ENCODE data around the gene IGIP. TPM values are rescaled to one million over a fixed set of nuclear protein-coding genes. Genes with fewer than 3 reads are reported as not detected.
A peak's percentile ranks its signal among the peaks of the same experiment; 100 is the strongest.

Gene IGIP
- total RNA-seq, 1 donor from 2014 or later = 7.7 TPM

DNA sequence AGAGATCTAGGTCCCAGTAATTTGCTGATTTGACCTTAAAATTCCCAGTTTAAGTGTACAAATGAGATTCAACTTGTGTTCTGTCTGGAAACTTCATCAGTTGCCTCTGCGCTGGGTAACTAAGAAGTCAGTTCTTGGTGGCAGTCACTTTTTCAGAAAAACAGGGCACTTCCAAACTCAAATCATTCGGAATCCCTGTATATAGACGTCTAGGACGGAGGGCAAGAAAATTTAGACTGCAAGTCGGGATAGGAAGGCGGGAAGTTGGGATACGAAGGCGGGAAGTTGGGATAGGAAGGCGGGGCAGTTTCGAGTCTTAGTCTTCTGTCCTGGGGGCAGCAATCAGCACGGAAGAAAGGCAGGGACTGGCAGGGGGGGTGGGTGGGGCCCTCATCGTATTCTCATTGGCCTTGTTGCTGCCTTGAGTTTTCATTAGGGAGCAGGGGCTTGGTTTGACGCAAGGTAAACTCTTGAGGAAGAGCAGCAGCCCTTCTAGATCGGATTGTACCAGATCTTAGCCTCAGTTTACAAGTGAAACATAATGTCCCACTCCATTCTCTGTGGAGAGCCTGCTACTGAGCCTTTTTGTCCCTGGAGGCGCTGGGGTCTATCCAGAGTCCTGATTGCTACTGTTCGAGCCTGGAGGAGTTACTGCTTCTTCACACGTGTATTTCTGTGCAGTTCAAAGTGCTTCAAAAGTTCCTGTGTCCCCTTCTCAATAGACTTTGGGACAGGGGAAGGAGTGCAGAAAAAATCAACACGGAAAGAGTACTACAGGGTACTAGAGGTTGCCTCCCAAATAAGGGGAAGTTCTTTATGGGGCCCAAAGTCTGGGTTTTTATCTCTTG, 14.5 kb upstream of the IGIP start:
- DNase-seq (ENCODE audit: low spot score in 2 of 2) (no peak), FAIRE-seq (no peak)

GRCh38 chr5:140111859-140112551, 13.7 kb upstream of the IGIP start:
- FAIRE-seq (no peak), DNase-seq (ENCODE audit: low spot score in 2 of 2) (no peak)

GRCh38 chr5:140112685-140113179, 13.0 kb upstream of the IGIP start:
- DNase-seq (ENCODE audit: low spot score in 2 of 2) (no peak), FAIRE-seq (no peak)

- DNase-seq (ENCODE audit: low spot score in 2 of 2) (peak; percentile 36 to 49), FAIRE-seq (no peak)
These were observed 12.5 kb upstream of the IGIP start for GRCh38 chr5:140113180-140113698.

GRCh38 chr5:140113699-140114263, 12.0 kb upstream of the IGIP start, which contains the start of gene PURA:
PURA (plus strand) TSS chr5:140114109; CDS start chr5:140114182, 73 bp downstream.
- FAIRE-seq = no peak

DNA sequence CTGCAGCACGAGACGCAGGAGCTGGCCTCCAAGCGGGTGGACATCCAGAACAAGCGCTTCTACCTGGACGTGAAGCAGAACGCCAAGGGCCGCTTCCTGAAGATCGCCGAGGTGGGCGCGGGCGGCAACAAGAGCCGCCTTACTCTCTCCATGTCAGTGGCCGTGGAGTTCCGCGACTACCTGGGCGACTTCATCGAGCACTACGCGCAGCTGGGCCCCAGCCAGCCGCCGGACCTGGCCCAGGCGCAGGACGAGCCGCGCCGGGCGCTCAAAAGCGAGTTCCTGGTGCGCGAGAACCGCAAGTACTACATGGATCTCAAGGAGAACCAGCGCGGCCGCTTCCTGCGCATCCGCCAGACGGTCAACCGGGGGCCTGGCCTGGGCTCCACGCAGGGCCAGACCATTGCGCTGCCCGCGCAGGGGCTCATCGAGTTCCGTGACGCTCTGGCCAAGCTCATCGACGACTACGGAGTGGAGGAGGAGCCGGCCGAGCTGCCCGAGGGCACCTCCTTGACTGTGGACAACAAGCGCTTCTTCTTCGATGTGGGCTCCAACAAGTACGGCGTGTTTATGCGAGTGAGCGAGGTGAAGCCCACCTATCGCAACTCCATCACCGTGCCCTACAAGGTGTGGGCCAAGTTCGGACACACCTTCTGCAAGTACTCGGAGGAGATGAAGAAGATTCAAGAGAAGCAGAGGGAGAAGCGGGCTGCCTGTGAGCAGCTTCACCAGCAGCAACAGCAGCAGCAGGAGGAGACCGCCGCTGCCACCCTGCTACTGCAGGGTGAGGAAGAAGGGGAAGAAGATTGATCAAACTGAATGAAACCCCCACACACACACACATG, 11.2 kb upstream of the IGIP start:
- DNase-seq (ENCODE audit: low spot score in 2 of 2) (peak in 1 of 2 donors; percentile 53), FAIRE-seq (no peak)

More at GRCh38 chr5:140113699-140114263, 12.0 kb upstream of the IGIP start, which contains the start of gene PURA:
- DNase-seq (ENCODE audit: low spot score in 2 of 2) = peak; percentile 92 to 94

GRCh38 chr5:140115186-140115500, 10.6 kb upstream of the IGIP start:
- FAIRE-seq = no peak
- DNase-seq (ENCODE audit: low spot score in 2 of 2) = no peak

- FAIRE-seq (no peak), DNase-seq (ENCODE audit: low spot score in 2 of 2) (no peak)
These were observed 9.0 kb upstream of the IGIP start for GRCh38 chr5:140116716-140117115.

DNA sequence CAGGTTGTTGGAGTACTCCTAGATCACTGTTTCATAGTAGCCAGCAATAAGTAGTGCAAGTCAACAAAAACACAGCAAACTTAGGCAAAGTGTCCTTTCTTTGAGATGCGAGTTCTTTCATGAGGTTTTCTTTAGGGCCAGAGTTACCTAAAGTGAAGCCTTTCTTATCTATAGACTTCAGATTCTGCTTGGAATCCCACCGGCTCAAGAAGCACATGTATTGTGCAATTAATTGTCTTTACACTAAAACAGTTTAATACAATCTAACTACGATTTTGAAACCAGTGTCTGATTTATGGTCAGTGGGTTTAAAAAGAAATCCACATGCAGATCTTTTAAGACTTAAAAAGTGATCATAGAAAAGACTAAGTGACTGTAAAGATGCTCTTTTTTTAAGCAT, 8.2 kb upstream of the IGIP start:
- FAIRE-seq (no peak), DNase-seq (ENCODE audit: low spot score in 2 of 2) (no peak)

GRCh38 chr5:140118302-140118936, 7.3 kb upstream of the IGIP start:
- FAIRE-seq = no peak
- no peak for DNase-seq (ENCODE audit: low spot score in 2 of 2)

GRCh38 chr5:140126315-140127012, 727 bp downstream of the IGIP start:
- DNase-seq (ENCODE audit: low spot score in 2 of 2) (no peak), FAIRE-seq (no peak)

GRCh38 chr5:140128376-140128775, 2.6 kb downstream of the IGIP start:
- no peak for FAIRE-seq
- no peak for DNase-seq (ENCODE audit: low spot score in 2 of 2)

DNA sequence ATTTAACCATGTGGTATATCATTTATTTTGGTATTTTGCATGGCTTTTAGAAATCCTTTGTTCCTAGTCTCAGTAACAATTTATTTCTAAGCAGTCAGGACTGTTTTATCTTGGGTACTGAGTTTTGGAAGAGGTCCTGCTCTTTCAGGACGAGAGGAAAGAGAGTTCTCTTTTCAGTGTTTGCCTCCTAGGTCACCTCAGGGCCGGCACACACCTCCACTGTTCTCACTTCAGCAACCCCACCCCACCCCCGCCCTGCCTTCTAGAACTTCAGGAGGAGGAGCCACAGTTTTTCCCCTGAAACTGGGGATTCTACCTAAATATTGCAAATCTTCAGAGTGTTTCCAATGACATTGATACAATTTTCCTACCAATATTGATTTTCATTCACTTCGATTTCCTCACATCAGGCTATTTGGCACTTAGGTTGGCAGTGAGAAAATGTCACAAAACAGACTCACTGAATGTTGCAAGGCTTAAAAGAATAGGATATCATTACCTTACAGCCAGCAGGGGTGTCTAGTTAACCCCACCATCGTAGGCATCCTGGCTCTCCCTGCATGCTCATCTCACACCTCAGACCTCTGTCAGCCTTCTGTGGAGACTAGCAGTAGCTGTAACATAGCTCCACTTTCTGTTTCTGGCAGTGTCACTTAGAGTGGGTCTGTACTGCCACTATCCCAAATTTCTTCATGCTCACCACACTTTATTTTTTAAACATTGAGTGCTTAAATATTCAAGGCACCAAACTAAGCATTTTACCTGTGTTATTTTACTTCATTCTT, 5.4 kb downstream of the IGIP start:
- FAIRE-seq (no peak), DNase-seq (ENCODE audit: low spot score in 2 of 2) (no peak)

- FAIRE-seq (no peak), DNase-seq (ENCODE audit: low spot score in 2 of 2) (no peak)
These were observed 6.3 kb downstream of the IGIP start for GRCh38 chr5:140131967-140132409.

- DNase-seq (ENCODE audit: low spot score in 2 of 2) = no peak
- FAIRE-seq = no peak
These were observed 7.9 kb downstream of the IGIP start for GRCh38 chr5:140133514-140134167.

DNA sequence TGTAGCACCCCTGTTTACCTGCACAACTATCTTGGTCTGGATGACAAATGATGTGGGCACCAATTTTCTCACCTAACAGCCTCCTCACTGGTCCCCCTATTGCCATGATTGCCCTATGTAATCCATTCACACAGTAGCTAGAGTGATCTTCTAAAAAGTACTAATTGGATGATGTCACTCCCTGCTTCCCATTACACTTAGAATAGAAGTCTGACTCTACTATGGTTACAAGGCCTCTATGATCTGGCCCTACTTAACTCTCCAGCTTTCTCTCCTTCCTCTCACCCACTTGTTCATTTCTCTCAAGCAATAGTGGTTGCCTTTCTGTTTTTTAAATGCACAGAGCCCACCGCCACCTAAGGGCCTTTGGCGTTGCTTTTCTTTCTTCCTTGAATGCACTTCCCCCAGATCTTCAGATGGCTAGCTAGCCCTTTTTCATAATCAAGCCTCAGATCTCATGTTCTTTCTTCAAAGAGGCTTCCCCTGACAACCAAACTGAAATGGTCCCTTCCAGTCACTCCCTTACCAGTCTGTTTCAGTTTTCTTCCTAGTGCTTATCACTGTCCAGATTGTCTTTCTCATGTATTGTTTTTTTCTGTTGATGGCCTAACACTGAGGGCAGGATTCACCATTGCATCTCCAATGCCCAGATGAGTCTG, 8.7 kb downstream of the IGIP start:
- DNase-seq (ENCODE audit: low spot score in 2 of 2) = no peak
- FAIRE-seq = no peak

DNA sequence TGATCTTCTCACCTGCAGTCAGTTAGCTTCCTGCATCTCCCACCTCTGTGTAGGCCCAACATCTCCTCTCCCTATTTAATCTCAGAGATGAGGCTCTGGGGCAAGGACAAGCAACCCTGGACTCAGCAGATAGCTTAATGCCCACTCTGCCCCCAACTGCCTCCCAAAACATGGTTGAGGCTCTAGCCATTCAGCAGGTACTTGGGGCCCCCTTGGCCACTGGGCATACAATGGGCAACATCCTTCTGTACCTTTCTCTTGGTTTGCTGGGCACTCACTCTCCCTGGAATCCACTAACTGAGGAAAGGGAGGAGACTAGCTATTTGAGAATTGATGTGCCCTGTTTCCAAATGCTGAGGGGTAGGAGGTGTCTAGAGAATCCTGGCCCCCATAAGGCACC, 9.4 kb downstream of the IGIP start:
- no peak for DNase-seq (ENCODE audit: low spot score in 2 of 2)
- no peak for FAIRE-seq

Data from frontal cortex (tissue), 4 donors.